ENCODE data around the gene HES7. TPM values are rescaled to one million over a fixed set of nuclear protein-coding genes. Genes with fewer than 3 reads are reported as not detected.

Gene HES7
- polyA plus RNA-seq, 1 of the 3 experiments (the other 2 are of a cell fraction) = 1.2 TPM

DNA sequence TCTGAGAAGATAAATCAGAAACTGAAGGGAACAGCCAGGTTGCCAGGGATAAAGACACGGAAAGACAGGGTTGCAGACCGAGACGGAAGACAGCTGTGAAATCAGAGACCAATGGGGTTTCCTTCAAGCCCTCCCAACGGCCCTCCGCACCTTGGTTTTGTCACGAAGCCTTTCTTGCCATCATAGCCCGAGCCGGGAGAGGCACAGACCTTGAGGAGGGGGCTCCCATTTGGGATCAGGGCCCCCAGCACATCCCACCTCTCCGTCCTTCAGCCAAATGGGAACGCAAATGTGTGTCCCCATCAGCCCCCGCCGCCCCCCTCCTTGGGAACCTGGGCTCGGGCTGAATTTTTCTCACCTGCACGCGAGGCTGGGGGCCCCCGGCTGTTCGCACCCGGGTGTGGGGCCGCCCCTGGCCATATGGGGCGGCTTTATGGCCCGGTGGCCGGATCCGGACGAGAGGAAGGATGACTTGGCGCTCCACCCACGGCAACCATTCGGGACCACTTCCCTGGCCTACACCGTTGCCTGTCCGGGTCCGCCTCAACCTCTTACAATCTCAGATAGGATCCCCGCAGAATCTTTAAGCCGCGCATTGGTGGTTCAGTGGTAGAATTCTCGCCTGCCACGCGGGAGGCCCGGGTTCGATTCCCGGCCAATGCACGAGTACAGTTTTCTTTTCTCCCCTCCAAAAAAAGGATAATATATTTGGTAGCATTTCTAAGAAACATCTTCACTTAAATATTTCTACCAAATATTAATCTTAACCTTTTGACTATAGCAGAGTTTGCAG lies 1.4 kb upstream of the HES7 start (continued):
- TF ChIP-seq, protein P1, sequence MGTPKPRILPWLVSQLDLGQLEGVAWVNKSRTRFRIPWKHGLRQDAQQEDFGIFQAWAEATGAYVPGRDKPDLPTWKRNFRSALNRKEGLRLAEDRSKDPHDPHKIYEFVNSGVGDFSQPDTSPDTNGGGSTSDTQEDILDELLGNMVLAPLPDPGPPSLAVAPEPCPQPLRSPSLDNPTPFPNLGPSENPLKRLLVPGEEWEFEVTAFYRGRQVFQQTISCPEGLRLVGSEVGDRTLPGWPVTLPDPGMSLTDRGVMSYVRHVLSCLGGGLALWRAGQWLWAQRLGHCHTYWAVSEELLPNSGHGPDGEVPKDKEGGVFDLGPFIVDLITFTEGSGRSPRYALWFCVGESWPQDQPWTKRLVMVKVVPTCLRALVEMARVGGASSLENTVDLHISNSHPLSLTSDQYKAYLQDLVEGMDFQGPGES (IDR thresholded peaks at IDR 0.05; ENCODE audit: low read depth, low read length) = no peak
- peak; percentile 96 for TF ChIP-seq TEAD4 (IDR thresholded peaks at IDR 0.05; ENCODE audit: borderline replicate concordance, insufficient read depth)

DNA sequence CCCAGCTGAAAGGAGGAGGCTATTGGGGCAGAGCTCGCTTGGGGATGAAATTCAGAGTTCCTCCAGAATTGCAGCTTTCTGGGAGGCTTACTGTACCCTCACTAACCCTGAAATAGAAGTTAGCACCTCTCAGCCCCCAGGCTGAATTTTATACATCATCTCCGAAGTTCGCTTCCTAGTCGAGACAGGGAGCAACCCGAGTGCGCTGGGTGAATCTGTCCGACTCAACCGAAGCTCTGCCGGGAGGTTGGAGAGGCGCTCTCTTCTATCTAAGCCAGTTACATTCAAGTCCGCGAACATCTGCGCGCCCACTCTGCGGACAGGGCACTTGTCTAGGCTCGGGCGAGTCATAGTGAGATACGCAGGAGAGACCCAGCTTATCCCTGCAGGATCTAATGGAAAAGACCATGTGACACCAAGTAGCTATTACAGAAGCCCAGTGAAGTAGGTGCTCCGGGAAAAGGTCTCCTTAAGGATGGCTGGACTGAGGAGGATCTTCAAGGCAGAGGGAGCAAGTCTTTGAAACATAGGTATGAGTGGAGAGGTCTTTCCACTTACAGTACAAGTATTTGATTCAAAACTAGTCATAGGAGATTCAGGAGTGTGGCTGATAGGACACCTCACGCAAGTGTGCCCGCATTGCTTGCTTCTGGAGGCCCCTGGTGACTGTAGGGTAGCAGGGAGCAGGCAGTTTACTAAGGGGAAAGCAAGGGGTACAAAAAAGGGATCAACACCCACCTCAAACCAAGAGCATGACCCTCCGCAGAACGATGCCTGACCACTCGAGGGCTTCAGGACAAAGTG lies 646 bp upstream of the HES7 start:
- ChIA-PET POLR2A (interaction anchor here (1.4 kb wide), 2 partner anchors 49 to 68 kb away, joined by 3 to 9 read pairs; no protein-coding TSS in a partner anchor), CTCF (interaction anchor here (0.6 to 3.8 kb wide), 13 partner anchors 14 to 98 kb away, joined by 3 to 41 read pairs (median 5); partner anchors contain the start of gene PER1)
- Histone ChIP-seq H3K36me3 (replicated peaks in 1 of 2; ENCODE audit: control insufficient read depth in 1 of 2, insufficient read depth in 2 of 2, low read length in 1 of 2) (no peaks in the 10 kb centered on the region), H3K9ac (no peak overlapping the region), H3K79me2 (ENCODE audit: insufficient read depth) (no peaks in the 10 kb centered on the region), H3F3A (replicated peaks; ENCODE audit: insufficient read depth) (peaks cover 37% of the 10 kb centered on the region), H4K20me1 (ENCODE audit: insufficient read depth) (peaks cover 12% of the 10 kb centered on the region), H3K9me2 (no peaks in the 10 kb centered on the region), H3K4me3 (ENCODE audit: low read depth in 2 of 2, low read length in 1 of 2) (peak overlapping the region; percentile 53 to 81), H3K27ac (ENCODE audit: low read depth in 2 of 2, low read length in 1 of 2) (no peak overlapping the region), H3K9me3 (no peaks in the 10 kb centered on the region), H2AFZ (ENCODE audit: low read depth) (peak overlapping the region; percentile 78), H3K27me3 (ENCODE audit: insufficient read depth) (no peaks in the 10 kb centered on the region; the same call in 1 of the 2 replicates), H3K4me2 (peak overlapping the region; percentile 97), H3K4me1 (ENCODE audit: control insufficient read depth in 1 of 2, insufficient read depth in 2 of 2, low read depth in 1 of 2, low read length in 1 of 2) (peaks cover 0 to 32% of the 10 kb centered on the region in 2 experiments; a peak in 2 of 4 replicates)
- 11% methylated on average over 18 of the region's 24 CpGs for whole genome bisulfite sequencing (ENCODE audit: low lambda C conversion rate)
- TF ChIP-seq EP300 (IDR thresholded peaks at IDR 0.05; ENCODE audit: borderline replicate concordance in 1 of 2, low read depth in 1 of 2, low read length in 1 of 2) (no peak), EZH2phosphoT487 (IDR thresholded peaks at IDR 0.05; ENCODE audit: borderline replicate concordance, low read depth) (no peak)
- TF ChIP-seq, protein P2, sequence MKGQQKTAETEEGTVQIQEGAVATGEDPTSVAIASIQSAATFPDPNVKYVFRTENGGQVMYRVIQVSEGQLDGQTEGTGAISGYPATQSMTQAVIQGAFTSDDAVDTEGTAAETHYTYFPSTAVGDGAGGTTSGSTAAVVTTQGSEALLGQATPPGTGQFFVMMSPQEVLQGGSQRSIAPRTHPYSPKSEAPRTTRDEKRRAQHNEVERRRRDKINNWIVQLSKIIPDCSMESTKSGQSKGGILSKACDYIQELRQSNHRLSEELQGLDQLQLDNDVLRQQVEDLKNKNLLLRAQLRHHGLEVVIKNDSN (IDR thresholded peaks at IDR 0.05; ENCODE audit: borderline replicate concordance, low read depth) = 0 out of 2 replicates have a peak, but pooled peaks have one; percentile 24
- no peak for DNase-seq

DNA sequence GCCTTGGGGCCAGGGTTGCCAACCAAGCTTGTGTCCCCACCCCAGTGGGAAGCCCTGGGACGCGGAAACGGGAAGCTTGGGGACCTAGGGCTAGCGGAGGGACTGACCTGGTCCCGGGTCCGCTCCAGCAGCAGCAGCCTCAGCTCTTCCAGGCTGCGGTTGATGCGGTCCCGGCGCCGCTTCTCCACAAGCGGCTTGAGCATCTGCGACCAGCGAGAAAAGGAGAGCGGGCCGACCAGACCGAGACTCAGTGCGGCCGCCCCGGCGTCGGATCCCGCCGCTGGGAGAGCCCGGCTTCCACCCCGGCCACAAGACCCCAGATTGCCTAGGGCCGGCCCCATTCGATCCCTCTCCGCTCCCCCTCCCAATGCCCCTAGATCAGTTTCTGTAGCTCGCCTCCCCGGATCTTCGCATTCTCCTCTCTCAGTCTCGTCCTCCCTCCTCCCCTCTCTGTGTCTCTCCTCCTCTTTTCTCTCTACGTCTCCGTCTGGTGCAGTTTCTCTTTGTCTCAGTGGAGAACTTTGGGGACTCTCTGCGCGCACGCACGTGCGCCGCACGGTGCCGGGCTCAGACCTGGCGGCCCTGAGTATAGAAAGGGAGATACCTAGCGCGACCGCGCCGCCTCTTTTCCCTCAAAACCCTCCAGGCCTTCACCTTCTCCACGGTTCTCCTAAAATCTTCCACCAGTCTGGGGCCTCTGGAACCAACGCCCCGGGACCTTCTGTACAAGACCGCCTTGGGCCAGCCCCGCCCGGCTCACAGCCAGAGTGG lies 797 bp downstream of the HES7 start:
- no peaks in the 10 kb centered on the region for H3K36me3 ChIP-seq (replicated peaks in 1 of 2; ENCODE audit: control insufficient read depth in 1 of 2, insufficient read depth in 2 of 2, low read length in 1 of 2)
- no peaks in the 10 kb centered on the region for H3K79me2 ChIP-seq (ENCODE audit: insufficient read depth)
- ChIA-PET CTCF (interaction anchor here (0.8 to 3.8 kb wide), 16 partner anchors 15 to 100 kb away, joined by 3 to 41 read pairs (median 6); partner anchors contain the start of gene PER1), POLR2A (interaction anchor here (1.4 to 1.6 kb wide), 3 partner anchors 40 to 69 kb away, joined by 3 to 7 read pairs (median 5); partner anchors contain the start of gene VAMP2)
- peak; percentile 48 for DNase-seq
- H3K27ac ChIP-seq (ENCODE audit: low read depth in 2 of 2, low read length in 1 of 2) = peak overlapping the region in 1 of 2 experiments; percentile 2; a peak in 2 of 4 replicates
- H3K4me3 ChIP-seq (ENCODE audit: low read depth in 2 of 2, low read length in 1 of 2) = peak overlapping the region; percentile 53 to 81
- no peaks in the 10 kb centered on the region for H3K27me3 ChIP-seq (ENCODE audit: insufficient read depth)
- under 1% methylated on average over 38 of the region's 55 CpGs for WGBS (ENCODE audit: low lambda C conversion rate)
- no peaks in the 10 kb centered on the region for H3K9me3 ChIP-seq
- peaks cover 15% of the 10 kb centered on the region for H4K20me1 ChIP-seq (ENCODE audit: insufficient read depth)
- peaks cover 42% of the 10 kb centered on the region for H3F3A ChIP-seq (replicated peaks; ENCODE audit: insufficient read depth)
- peaks cover 0 to 36% of the 10 kb centered on the region in 2 experiments; a peak in 2 of 4 replicates for H3K4me1 ChIP-seq (ENCODE audit: control insufficient read depth in 1 of 2, insufficient read depth in 2 of 2, low read depth in 1 of 2, low read length in 1 of 2)
- peak overlapping the region; percentile 97 for H3K4me2 ChIP-seq
- TF ChIP-seq TEAD4 (IDR thresholded peaks at IDR 0.05; ENCODE audit: borderline replicate concordance, insufficient read depth) (no peak), MXI1 (IDR thresholded peaks at IDR 0.05; ENCODE audit: low read depth, low read length) (peak; percentile 48; the same call in 1 of the 2 replicates)
- TF ChIP-seq, protein P3, sequence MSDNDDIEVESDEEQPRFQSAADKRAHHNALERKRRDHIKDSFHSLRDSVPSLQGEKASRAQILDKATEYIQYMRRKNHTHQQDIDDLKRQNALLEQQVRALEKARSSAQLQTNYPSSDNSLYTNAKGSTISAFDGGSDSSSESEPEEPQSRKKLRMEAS (IDR thresholded peaks at IDR 0.05; ENCODE audit: low read depth) = peak; percentile 86
- H3K9ac ChIP-seq = peak overlapping the region; percentile 53; the same call in 1 of the 2 replicates
- H2AFZ ChIP-seq (ENCODE audit: low read depth) = peak overlapping the region; percentile 78
- no peaks in the 10 kb centered on the region for H3K9me2 ChIP-seq

Data from SK-N-SH (cell line).